Peyer's patch (tissue), 4 donors: ENCODE measurements around the gene MAP3K19.

Experiments used
- CTCF ChIP-seq, 6 experiments: fragments of 450-650 bp in 4 of 6; fragments of 200-600 bp in 2 of 6; sonication (generic) in 1 of 6; IDR thresholded peaks; one replicate each; pipeline ENCODE4 v1.5.1; 2017 to 2019; ENCODE audit warnings: antibody characterized with exemption in 6 of 6, mild to moderate bottlenecking in 3 of 6, moderate library complexity in 1 of 6
- POLR2A ChIP-seq, 2 donors: fragments of 450-650 bp; IDR thresholded peaks; one replicate each; pipeline ENCODE4 v1.5.1; 2017; ENCODE audit warnings: antibody characterized with exemption in 2 of 2, mild to moderate bottlenecking in 2 of 2, moderate library complexity in 2 of 2

- TF ChIP-seq CTCF (IDR thresholded peaks at IDR 0.05) (no peak), POLR2A (IDR thresholded peaks at IDR 0.05) (no peak)
Measured at GRCh38 chr2:134957477-134957876, 89.8 kb downstream of the MAP3K19 start.
